Activated CD4-positive, alpha-beta T cell treated with anti-CD3 and anti-CD28 coated beads, Interleukin-2, amount 10 ng/mL, durations not matched to agents 7 days and 5 days (primary cell): ENCODE measurements around the gene RINL. TPM values are rescaled to one million over a fixed set of nuclear protein-coding genes. Genes with fewer than 3 reads are reported as not detected.

Source experiments
- CTCF ChIA-PET: fragments of 350-600 bp; sonication (Branson Sonifier 250); formaldehyde crosslinking; loops from one replicate; lab custom pipeline; 2021; ENCODE audit warnings: antibody characterized with exemption; lab: Charles Lee
- POLR2A ChIA-PET: fragments of 350-600 bp; sonication (Branson Sonifier 250); formaldehyde crosslinking; loops from one replicate; lab custom pipeline; 2021; ENCODE audit warnings: antibody characterized with exemption; lab: Charles Lee
- DNase-seq: peaks from one replicate; pipeline ENCODE4 v3.0.0-alpha.2; 2020
- H3K27ac Mint-ChIP-seq: one replicate; pipeline ENCODE4 v1.8.0; 2021; ENCODE audit warnings: mild to moderate bottlenecking, moderate library complexity, mixed read lengths
- H3K27me3 Mint-ChIP-seq: one replicate; pipeline ENCODE4 v1.8.0; 2021; ENCODE audit warnings: mixed read lengths
- H3K36me3 Mint-ChIP-seq: one replicate; pipeline ENCODE4 v1.8.0; 2021; ENCODE audit warnings: low read depth, mixed read lengths
- H3K4me1 Mint-ChIP-seq: one replicate; pipeline ENCODE4 v1.8.0; 2021; ENCODE audit warnings: mixed read lengths
- H3K4me3 Mint-ChIP-seq: one replicate; pipeline ENCODE4 v1.8.0; 2021; ENCODE audit warnings: mild to moderate bottlenecking, moderate library complexity, mixed read lengths
- H3K9me3 Mint-ChIP-seq: one replicate; pipeline ENCODE4 v1.8.0; 2021; ENCODE audit warnings: mixed read lengths
- total RNA-seq, 2 experiments: library from RNA; stranded (reverse); gene quantifications; one replicate each; pipeline ENCODE4 v1.2.3, GENCODE V29; 2021

RINL gene
- total RNA-seq, 2 experiments from 2014 or later = 65.0 to 66.9 TPM

- no peak for DNase-seq
- Mint-ChIP-seq H3K27ac (peak overlapping the region; percentile 19), H3K9me3 (no peaks in the 10 kb centered on the region), H3K4me3 (no peak overlapping the region), H3K36me3 (peaks cover 20% of the 10 kb centered on the region), H3K4me1 (peaks cover 41% of the 10 kb centered on the region), H3K27me3 (no peaks in the 10 kb centered on the region)
- POLR2A ChIA-PET = no interaction called here
- CTCF ChIA-PET = interaction anchor here (2.3 kb wide), 1 partner anchor 28 kb away, joined by 16 read pairs; the partner anchor contains the start of genes MRPS12 and SARS2
Measured at GRCh38 chr19:38901683-38902082, 23.6 kb upstream of the RINL start.

DNA sequence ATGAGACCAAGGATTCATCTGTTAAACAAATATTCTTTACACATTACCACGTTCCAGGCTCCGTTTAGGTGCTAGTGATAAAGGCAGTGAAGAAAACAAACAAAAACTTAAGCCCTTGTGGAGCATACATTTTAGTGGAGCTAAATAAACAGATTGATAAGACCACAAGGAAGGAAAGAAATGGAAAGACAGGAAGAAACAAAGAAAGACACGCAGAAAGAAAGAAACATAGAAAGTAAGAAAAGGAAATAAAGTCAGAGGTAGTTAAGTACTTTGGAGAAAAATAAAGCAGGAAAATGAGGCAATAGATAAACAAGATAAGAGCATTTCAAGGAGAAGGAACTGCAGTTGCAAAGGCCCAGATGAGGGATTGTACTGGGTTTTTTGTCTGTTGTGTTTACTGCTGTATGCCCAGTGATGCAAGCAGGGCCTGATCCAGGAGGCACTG lies 22.7 kb upstream of the RINL start:
- no peaks in the 10 kb centered on the region for H3K9me3 Mint-ChIP-seq
- CTCF ChIA-PET = interaction anchor here (0.6 to 2.3 kb wide), 3 partner anchors 14 to 243 kb away, joined by 3 to 16 read pairs (median 4); partner anchors contain the start of genes MRPS12 and SARS2
- H3K36me3 Mint-ChIP-seq = peaks cover 19% of the 10 kb centered on the region
- H3K27me3 Mint-ChIP-seq = no peaks in the 10 kb centered on the region
- H3K4me3 Mint-ChIP-seq = peak overlapping the region; percentile 92
- peaks cover 41% of the 10 kb centered on the region for H3K4me1 Mint-ChIP-seq
- DNase-seq = no peak
- H3K27ac Mint-ChIP-seq = peak overlapping the region; percentile 96
- POLR2A ChIA-PET = no interaction called here

- CTCF ChIA-PET = interaction anchor here (0.6 to 2.3 kb wide), 5 partner anchors 13 to 58 kb away, joined by 3 to 16 read pairs (median 3); partner anchors contain the start of genes MRPS12 and SARS2
- H3K9me3 Mint-ChIP-seq = no peaks in the 10 kb centered on the region
- peak overlapping the region; percentile 92 for H3K4me3 Mint-ChIP-seq
- no peaks in the 10 kb centered on the region for H3K27me3 Mint-ChIP-seq
- peaks cover 17% of the 10 kb centered on the region for H3K36me3 Mint-ChIP-seq
- H3K4me1 Mint-ChIP-seq = peaks cover 41% of the 10 kb centered on the region
- DNase-seq = no peak
- POLR2A ChIA-PET = interaction anchor here (0.5 kb wide), 1 partner anchor 108 kb away, joined by 3 read pairs; no protein-coding TSS in a partner anchor
- peak overlapping the region; percentile 96 for H3K27ac Mint-ChIP-seq
Measured at GRCh38 chr19:38900202-38900629, 22.1 kb upstream of the RINL start.

DNA sequence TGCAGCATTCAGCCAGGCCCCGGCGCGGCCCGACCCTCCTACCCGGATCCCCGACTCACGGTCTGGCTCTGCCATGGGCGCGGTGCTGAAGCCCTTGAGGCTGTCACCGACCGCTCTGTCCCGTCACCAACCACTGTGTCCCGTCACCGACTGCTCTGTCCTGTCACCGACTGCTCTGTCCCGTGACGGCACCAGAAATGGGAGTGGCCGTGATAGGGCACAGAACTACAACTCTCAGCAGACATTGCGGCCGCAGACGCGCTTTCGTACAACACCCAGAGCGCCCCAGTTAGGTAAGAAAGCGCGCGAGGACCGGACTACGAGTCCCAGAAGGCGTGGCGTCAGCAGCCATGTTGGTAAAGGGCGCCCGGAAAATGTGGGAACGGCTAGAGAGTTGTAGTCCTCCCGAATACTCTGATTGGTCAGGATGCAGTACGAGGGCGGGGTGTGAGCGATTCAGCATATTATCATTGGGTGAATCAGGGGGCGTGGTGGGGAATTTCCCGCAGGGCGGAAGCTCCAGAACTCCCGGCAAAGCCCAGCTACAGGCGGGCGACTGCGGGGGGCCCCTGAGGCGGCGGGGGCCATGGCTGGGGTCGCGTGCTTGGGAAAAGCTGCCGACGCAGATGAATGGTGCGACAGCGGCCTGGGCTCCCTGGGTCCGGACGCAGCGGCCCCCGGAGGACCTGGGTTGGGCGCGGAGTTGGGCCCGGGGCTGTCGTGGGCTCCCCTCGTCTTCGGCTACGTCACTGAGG lies 21.5 kb upstream of the RINL start, which contains the start of the genes NFKBIB and SIRT2:
Gene NFKBIB (plus strand): TSS at position 523 of the 755 bp plus-strand sequence. CDS start 64 bp downstream, at position 587.
Gene SIRT2 (minus strand): TSS at position 172 of the 755 bp plus-strand sequence. CDS start 97 bp downstream, at position 75.
- ChIA-PET CTCF (interaction anchor here (0.6 to 2.3 kb wide), 5 partner anchors 12 to 57 kb away, joined by 3 to 16 read pairs (median 3); partner anchors contain the start of genes MRPS12 and SARS2), POLR2A (interaction anchor here (0.5 kb wide), 1 partner anchor 107 kb away, joined by 3 read pairs; no protein-coding TSS in a partner anchor)
- Mint-ChIP-seq H3K9me3 (no peaks in the 10 kb centered on the region), H3K4me3 (peak within 1 kb of the TSS; percentile 92), H3K27me3 (no peaks in the 10 kb centered on the region), H3K27ac (peak within 1 kb of the TSS; percentile 96), H3K36me3 (peaks cover 16% of the 10 kb centered on the region), H3K4me1 (peaks cover 41% of the 10 kb centered on the region)
- DNase-seq = peak; percentile 100

DNA sequence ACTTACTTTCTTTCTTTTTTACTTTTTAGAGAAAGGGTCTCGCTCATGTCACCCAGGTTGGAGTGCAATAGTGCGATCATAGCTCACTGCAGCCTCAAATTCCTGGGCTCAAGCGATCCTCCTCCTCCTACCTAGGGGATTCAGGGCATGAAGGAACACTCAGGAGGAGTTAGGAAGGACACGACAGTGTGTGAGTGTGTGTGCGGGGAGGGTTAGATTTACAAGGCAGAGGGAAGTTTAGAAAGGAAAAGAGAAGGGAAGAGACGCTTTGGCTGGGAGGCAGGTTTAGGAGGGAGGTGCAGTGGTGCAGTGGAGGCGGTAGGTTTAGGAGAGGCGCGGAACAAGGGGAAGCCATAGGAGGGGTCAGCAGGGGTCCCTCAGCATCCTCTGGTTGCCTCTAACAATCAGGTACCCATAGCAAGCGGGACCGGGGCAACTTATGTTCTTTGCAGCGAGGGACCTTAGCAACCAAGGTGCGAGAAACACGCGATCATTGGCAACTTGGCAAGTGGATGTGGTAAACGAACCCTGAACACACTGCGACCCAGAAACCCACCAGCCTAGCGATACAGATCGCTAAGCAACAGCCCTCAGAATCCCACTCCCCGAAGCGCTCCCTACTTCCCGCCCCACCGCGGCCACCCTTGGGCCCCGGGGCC lies 20.8 kb upstream of the RINL start:
- H3K27me3 Mint-ChIP-seq = no peaks in the 10 kb centered on the region
- H3K4me1 Mint-ChIP-seq = peaks cover 35% of the 10 kb centered on the region
- DNase-seq = no peak
- peak overlapping the region; percentile 92 for H3K4me3 Mint-ChIP-seq
- peaks cover 9% of the 10 kb centered on the region for H3K36me3 Mint-ChIP-seq
- no peaks in the 10 kb centered on the region for H3K9me3 Mint-ChIP-seq
- H3K27ac Mint-ChIP-seq = peak overlapping the region; percentile 96
- POLR2A ChIA-PET = no interaction called here
- CTCF ChIA-PET = no interaction called here

DNA sequence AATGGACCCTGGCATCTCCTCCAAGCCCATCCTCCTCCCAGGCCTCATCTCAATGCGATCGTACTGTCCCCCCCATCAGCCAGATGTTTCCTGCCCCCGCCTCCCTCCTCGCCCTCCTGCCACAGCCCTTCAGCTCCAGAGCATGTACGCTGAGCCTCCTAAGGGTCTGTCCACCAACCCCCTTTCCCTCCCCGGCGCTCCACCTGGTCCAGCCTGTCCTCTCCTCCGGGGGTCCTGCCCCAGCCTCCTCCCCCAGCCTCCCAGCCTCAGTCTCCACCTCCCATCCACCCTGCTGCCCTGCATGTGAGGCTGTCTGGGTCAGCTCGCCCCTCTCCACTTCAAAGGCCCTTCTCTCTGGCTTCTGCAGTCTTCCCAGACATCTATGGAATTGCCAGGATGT lies 16.9 kb upstream of the RINL start:
- Mint-ChIP-seq H3K27me3 (no peaks in the 10 kb centered on the region), H3K4me3 (no peak overlapping the region), H3K36me3 (peaks cover 2% of the 10 kb centered on the region), H3K27ac (no peak overlapping the region), H3K4me1 (peaks cover 19% of the 10 kb centered on the region), H3K9me3 (no peaks in the 10 kb centered on the region)
- CTCF ChIA-PET = interaction anchor here (1.5 kb wide), 1 partner anchor 16 kb away, joined by 3 read pairs; no protein-coding TSS in a partner anchor
- POLR2A ChIA-PET = no interaction called here
- no peak for DNase-seq

DNA sequence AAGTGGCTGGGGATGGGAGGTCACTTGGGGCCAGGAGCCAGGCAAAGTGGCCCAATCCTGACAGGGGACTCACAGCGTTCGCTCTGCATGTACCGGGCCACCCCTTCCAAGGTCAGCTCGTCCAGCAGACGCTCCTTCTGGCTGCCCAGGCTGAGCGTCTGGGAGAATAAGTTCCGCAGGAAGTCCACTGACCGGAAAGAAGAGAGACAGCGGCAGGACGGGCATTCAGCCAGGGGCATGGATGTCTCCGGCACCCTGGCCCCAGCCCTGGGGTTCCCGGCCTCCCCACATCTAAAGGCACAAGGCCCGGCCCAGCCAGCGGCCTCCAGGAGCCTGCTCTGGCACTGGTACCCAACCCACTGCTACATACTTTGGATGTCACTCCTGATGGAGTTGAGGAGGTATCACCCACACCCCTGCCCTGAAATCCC lies 15.3 kb upstream of the RINL start:
- Mint-ChIP-seq H3K4me1 (peaks cover 10% of the 10 kb centered on the region), H3K27ac (peak overlapping the region; percentile 5), H3K9me3 (no peaks in the 10 kb centered on the region), H3K4me3 (no peak overlapping the region), H3K27me3 (no peaks in the 10 kb centered on the region), H3K36me3 (peaks cover 5% of the 10 kb centered on the region)
- ChIA-PET POLR2A (no interaction called here), CTCF (interaction anchor here (0.8 to 1.1 kb wide), 3 partner anchors 12 to 37 kb away, joined by 3 to 5 read pairs (median 3); partner anchors contain the start of genes MRPS12 and SARS2)
- DNase-seq = no peak

- no peak for DNase-seq
- no peaks in the 10 kb centered on the region for H3K9me3 Mint-ChIP-seq
- ChIA-PET CTCF (interaction anchor here (1.1 kb wide), 2 partner anchors 11 to 37 kb away, joined by 3 read pairs; partner anchors contain the start of genes MRPS12 and SARS2), POLR2A (no interaction called here)
- no peak overlapping the region for H3K4me3 Mint-ChIP-seq
- peaks cover 6% of the 10 kb centered on the region for H3K36me3 Mint-ChIP-seq
- H3K27ac Mint-ChIP-seq = no peak overlapping the region
- no peaks in the 10 kb centered on the region for H3K27me3 Mint-ChIP-seq
- peaks cover 5% of the 10 kb centered on the region for H3K4me1 Mint-ChIP-seq
Measured at GRCh38 chr19:38892841-38893240, 14.8 kb upstream of the RINL start.

- Mint-ChIP-seq H3K9me3 (no peaks in the 10 kb centered on the region), H3K4me1 (peaks cover 1% of the 10 kb centered on the region), H3K4me3 (no peak overlapping the region), H3K27ac (no peak overlapping the region), H3K27me3 (no peaks in the 10 kb centered on the region), H3K36me3 (peaks cover 6% of the 10 kb centered on the region)
- ChIA-PET POLR2A (no interaction called here), CTCF (interaction anchor here (0.6 to 0.8 kb wide), 2 partner anchors 16 to 22 kb away, joined by 4 to 5 read pairs; no protein-coding TSS in a partner anchor)
- no peak for DNase-seq
Measured at GRCh38 chr19:38891771-38892170, 13.7 kb upstream of the RINL start.

DNA sequence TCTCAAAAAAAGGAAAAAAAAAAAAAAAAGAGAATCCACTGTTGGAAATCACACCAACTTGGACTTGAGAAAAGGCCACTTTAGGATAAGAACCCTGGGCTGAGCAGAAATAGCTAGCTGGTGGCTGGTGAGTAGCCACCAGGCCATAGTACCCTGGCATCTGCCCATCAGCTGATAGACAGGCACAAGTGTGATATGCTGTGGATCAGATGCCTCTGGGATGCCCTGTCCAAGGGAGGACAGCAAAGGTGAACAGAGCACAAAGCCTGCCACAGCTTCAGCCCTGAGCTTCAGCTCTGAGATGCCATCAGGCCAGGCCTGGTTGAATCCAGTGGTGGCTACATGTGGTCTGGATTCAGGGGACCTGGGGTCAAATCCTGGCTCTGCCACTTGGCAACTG lies 12.6 kb upstream of the RINL start:
- H3K27ac Mint-ChIP-seq = no peak overlapping the region
- peaks cover 1% of the 10 kb centered on the region for H3K4me1 Mint-ChIP-seq
- no peak for DNase-seq
- POLR2A ChIA-PET = no interaction called here
- H3K27me3 Mint-ChIP-seq = no peaks in the 10 kb centered on the region
- CTCF ChIA-PET = interaction anchor here (0.6 to 1.6 kb wide), 2 partner anchors 11 to 12 kb away, joined by 3 to 7 read pairs; partner anchors contain the start of gene RINL
- H3K9me3 Mint-ChIP-seq = no peaks in the 10 kb centered on the region
- no peak overlapping the region for H3K4me3 Mint-ChIP-seq
- peaks cover 6% of the 10 kb centered on the region for H3K36me3 Mint-ChIP-seq

GRCh38 chr19:38889803-38890202 lies 11.7 kb upstream of the RINL start:
- Mint-ChIP-seq H3K4me1 (peaks cover 1% of the 10 kb centered on the region), H3K27ac (no peak overlapping the region), H3K27me3 (no peaks in the 10 kb centered on the region), H3K9me3 (no peaks in the 10 kb centered on the region), H3K36me3 (peaks cover 6% of the 10 kb centered on the region), H3K4me3 (no peak overlapping the region)
- no peak for DNase-seq
- ChIA-PET POLR2A (interaction anchor here (0.6 kb wide), 1 partner anchor 14 kb away, joined by 3 read pairs; no protein-coding TSS in a partner anchor), CTCF (interaction anchor here (1.6 kb wide), 1 partner anchor 11 kb away, joined by 7 read pairs; the partner anchor contains the start of gene RINL)

GRCh38 chr19:38888876-38889275 lies 10.8 kb upstream of the RINL start:
- POLR2A ChIA-PET = no interaction called here

More at GRCh38 chr19:38888876-38889275, 10.8 kb upstream of the RINL start:
- Mint-ChIP-seq H3K9me3 (no peaks in the 10 kb centered on the region), H3K4me1 (peaks cover 1% of the 10 kb centered on the region), H3K4me3 (no peak overlapping the region), H3K27me3 (no peaks in the 10 kb centered on the region), H3K36me3 (peaks cover 6% of the 10 kb centered on the region), H3K27ac (no peak overlapping the region)
- CTCF ChIA-PET = interaction anchor here (1.4 to 1.6 kb wide), 2 partner anchors 26 to 40 kb away, joined by 3 to 4 read pairs; no protein-coding TSS in a partner anchor
- DNase-seq = no peak
